Activated naive CD4-positive, alpha-beta T cell treated with Interleukin-2 at 50 U/mL for 16 hours (primary cell): ENCODE results near the gene USP34.
A peak's percentile ranks its signal among the peaks of the same experiment; 100 is the strongest.
"Not testable (repeated sequence)": the region's sequence is repeated elsewhere in the genome, so short reads cannot be mapped to it uniquely, and the experiment has no call there.

ENCODE experiments used
- DNase-seq: peaks from one replicate; pipeline ENCODE4 v3.0.0-alpha.2; 2020

USP34 gene

GRCh38 chr2:61178603-61179545, 292.0 kb downstream of the USP34 start:
- DNase-seq, result no peak

GRCh38 chr2:61177727-61178549, 292.9 kb downstream of the USP34 start:
- DNase-seq, result peak; percentile 48

- peak; percentile 95 for DNase-seq
These were observed 293.8 kb downstream of the USP34 start for GRCh38 chr2:61176755-61177726.

- DNase-seq, result no peak
These were observed 295.9 kb downstream of the USP34 start for GRCh38 chr2:61175036-61175435.

GRCh38 chr2:61173116-61173515, 297.8 kb downstream of the USP34 start:
- DNase-seq, result no peak

- no peak for DNase-seq
These were observed 298.2 kb downstream of the USP34 start for GRCh38 chr2:61172671-61173070.

GRCh38 chr2:61167579-61167978, 303.3 kb downstream of the USP34 start:
- no peak for DNase-seq

GRCh38 chr2:61165946-61166345, 304.9 kb downstream of the USP34 start:
- DNase-seq, result no peak

GRCh38 chr2:61165082-61165481, 305.8 kb downstream of the USP34 start:
- not testable (repeated sequence) for DNase-seq

GRCh38 chr2:61162721-61163120, 308.2 kb downstream of the USP34 start:
- no peak for DNase-seq

- no peak for DNase-seq
These were observed 309.0 kb downstream of the USP34 start, which contains the start of gene C2orf74 for GRCh38 chr2:61161888-61162287. Gene C2orf74, plus strand, starts transcription at chr2:61162188. Its CDS starts 327 bp downstream, at chr2:61162515.

GRCh38 chr2:61158356-61158955, 312.4 kb downstream of the USP34 start:
- DNase-seq, result no peak

- DNase-seq, result no peak
These were observed 313.4 kb downstream of the USP34 start for GRCh38 chr2:61157371-61158003.

GRCh38 chr2:61151436-61151835, 319.5 kb downstream of the USP34 start:
- no peak for DNase-seq

GRCh38 chr2:61149074-61149473, 321.8 kb downstream of the USP34 start:
- no peak for DNase-seq

GRCh38 chr2:61148091-61148490, 322.8 kb downstream of the USP34 start:
- not testable (repeated sequence) for DNase-seq

GRCh38 chr2:61145990-61146389, 324.9 kb downstream of the USP34 start:
- DNase-seq, result no peak

- DNase-seq, result peak; percentile 92
These were observed 326.1 kb downstream of the USP34 start for GRCh38 chr2:61144697-61145268.

GRCh38 chr2:61141151-61141550, 329.7 kb downstream of the USP34 start:
- no peak for DNase-seq

- DNase-seq, result no peak
These were observed 332.0 kb downstream of the USP34 start for GRCh38 chr2:61138859-61139258.
